Measurements from ENCODE around the gene DHRS7C.

- TF ChIP-seq CTCF (IDR thresholded peaks at IDR 0.05; ENCODE audit: low read depth, low read length) (no peak), EZH2phosphoT487 (IDR thresholded peaks at IDR 0.05; ENCODE audit: low read depth) (no peak)
Measured at GRCh38 chr17:9772658-9773057, 18.7 kb downstream of the DHRS7C start.

Data from OCI-LY3 (cell line).